HepG2 (cell line): Measurements from ENCODE around the gene SYS1. TPM values are rescaled to one million over a fixed set of nuclear protein-coding genes. Genes with fewer than 3 reads are reported as not detected.
A peak's percentile ranks its signal among the peaks of the same experiment; 100 is the strongest.

ENCODE experiments used
- ARNTL ChIP-seq: sonication (generic); formaldehyde crosslinking; IDR thresholded peaks from 2 replicates; pipeline ENCODE4 v1.4.0; 2020; ENCODE audit warnings: mild to moderate bottlenecking, missing genetic modification reagents
- BCL3 ChIP-seq: sonication (generic); formaldehyde crosslinking; IDR thresholded peaks from 2 replicates; pipeline ENCODE4 v1.5.1; 2020; ENCODE audit warnings: mild to moderate bottlenecking, missing genetic modification reagents, moderate library complexity
- CEBPZ ChIP-seq: IDR thresholded peaks from 2 replicates; pipeline ENCODE4 v1.6.1; 2012; ENCODE audit warnings: low read length, improper control_type of control experiment
- ERF ChIP-seq: IDR thresholded peaks from 2 replicates; pipeline ENCODE4 v1.6.1; 2018; ENCODE audit warnings: missing biosample characterization, missing genetic modification reagents
- KLF13 ChIP-seq: sonication (generic); formaldehyde crosslinking; IDR thresholded peaks from 2 replicates; pipeline ENCODE4 v1.4.0; 2020; ENCODE audit warnings: mild to moderate bottlenecking, missing genetic modification reagents
- MXD4 ChIP-seq: IDR thresholded peaks from 2 replicates; pipeline ENCODE4 v1.6.1; 2016; ENCODE audit warnings: mild to moderate bottlenecking, missing biosample characterization, missing genetic modification reagents
- PLSCR1 ChIP-seq: sonication (generic); formaldehyde crosslinking; IDR thresholded peaks from 2 replicates; pipeline ENCODE4 v1.5.0; 2020; ENCODE audit warnings: missing genetic modification reagents, mild to moderate bottlenecking, borderline replicate concordance
- THRA ChIP-seq: sonication (generic); formaldehyde crosslinking; IDR thresholded peaks from 2 replicates; pipeline ENCODE4 v1.4.0; 2020; ENCODE audit warnings: missing genetic modification reagents, borderline replicate concordance
- ZBTB38 ChIP-seq: sonication (generic); formaldehyde crosslinking; IDR thresholded peaks from 2 replicates; pipeline ENCODE4 v1.5.1; 2020; ENCODE audit warnings: mild to moderate bottlenecking, missing genetic modification reagents
- ZBTB8A ChIP-seq: sonication (generic); formaldehyde crosslinking; IDR thresholded peaks from 2 replicates; pipeline ENCODE4 v1.4.0; 2020; ENCODE audit warnings: mild to moderate bottlenecking, low read depth, missing genetic modification reagents, borderline replicate concordance
- ZFAT ChIP-seq: sonication (generic); formaldehyde crosslinking; conservative IDR thresholded peaks from 2 replicates; pipeline ENCODE4 v1.8.1; 2023; ENCODE audit warnings: missing genetic modification reagents, inconsistent platforms
- ZFP82 ChIP-seq: sonication (generic); formaldehyde crosslinking; IDR thresholded peaks from 2 replicates; pipeline ENCODE4 v1.5.1; 2020; ENCODE audit warnings: mild to moderate bottlenecking, missing genetic modification reagents, borderline replicate concordance
- ZFX ChIP-seq: sonication (generic); formaldehyde crosslinking; IDR thresholded peaks from 2 replicates; pipeline ENCODE4 v1.4.0; 2020; ENCODE audit warnings: mild to moderate bottlenecking, low read depth, missing genetic modification reagents, moderate library complexity
- ZNF280B ChIP-seq: sonication (generic); formaldehyde crosslinking; IDR thresholded peaks from 2 replicates; pipeline ENCODE4 v1.5.0; 2020; ENCODE audit warnings: missing genetic modification reagents, mild to moderate bottlenecking, borderline replicate concordance
- ZNF333 ChIP-seq: sonication (generic); formaldehyde crosslinking; IDR thresholded peaks from 2 replicates; pipeline ENCODE4 v1.4.0; 2020; ENCODE audit warnings: mild to moderate bottlenecking, missing genetic modification reagents, borderline replicate concordance
- ZNF432 ChIP-seq: sonication (generic); formaldehyde crosslinking; IDR thresholded peaks from 2 replicates; pipeline ENCODE4 v1.5.0; 2020; ENCODE audit warnings: missing genetic modification reagents, mild to moderate bottlenecking, borderline replicate concordance
- ZNF570 ChIP-seq: sonication (generic); formaldehyde crosslinking; IDR thresholded peaks from 2 replicates; pipeline ENCODE4 v1.4.0; 2020; ENCODE audit warnings: mild to moderate bottlenecking, missing genetic modification reagents, borderline replicate concordance
- ZNF713 ChIP-seq: sonication (generic); formaldehyde crosslinking; IDR thresholded peaks from 2 replicates; pipeline ENCODE4 v1.4.0; 2020; ENCODE audit warnings: mild to moderate bottlenecking, missing genetic modification reagents
- ZNF792 ChIP-seq: IDR thresholded peaks from 2 replicates; pipeline ENCODE4 v1.6.1; 2016
- ZSCAN31 ChIP-seq: sonication (generic); formaldehyde crosslinking; IDR thresholded peaks from 2 replicates; pipeline ENCODE4 v1.5.0; 2020; ENCODE audit warnings: low read depth, mild to moderate bottlenecking, missing genetic modification reagents
- polyA plus RNA-seq, 8 experiments: library from polyadenylated mRNA; depleted of rRNA in 3 of 8; stranded (reverse) in 7 of 8; unstranded in 1 of 8; fragments of >200 nt; fragmentation: Illumina TruSeq in 4 of 8; extraction: Trizol in 4 of 8; gene quantifications; 2 replicates each; pipeline versions ENCODE4 v1.2.1 to v1.2.3, GENCODE V29; 2011 to 2016; ENCODE audit warnings: low read depth in 4 of 8, missing spikeins in 1 of 8, mixed read lengths in 1 of 8; ENCODE audit not compliant: insufficient read depth in 1 of 8
- total RNA-seq, 5 experiments: library from RNA; depleted of rRNA; stranded (reverse); fragments of >200 nt; fragmentation: Illumina TruSeq; extraction: Trizol; gene quantifications; 2 replicates each; pipeline ENCODE4 v1.2.3, GENCODE V29; 2016; ENCODE audit warnings: low read depth in 1 of 5

The SYS1 gene
- total and polyA plus RNA-seq, 2 of the 13 experiments (the other 11 are each of a cell fraction or from before 2014, with no cell fraction given), result 38.3 to 65.6 TPM

GRCh38 chr20:45341939-45342854, 20.8 kb upstream of the SYS1 start (continued):
- TF ChIP-seq ZNF333 (CRISPR knock-in tag) (peak; percentile 93; the same call in 1 of the 2 replicates), ZNF280B (peak; percentile 51; the same call in 1 of the 2 replicates), ZSCAN31 (peak; percentile 58; the same call in 1 of the 2 replicates), ZFP82 (CRISPR knock-in tag) (peak; percentile 49; the same call in 1 of the 2 replicates), ZBTB8A (CRISPR knock-in tag) (no peak), ERF (peak; percentile 85; the same call in 1 of the 2 replicates), ZFX (CRISPR knock-in tag) (peak; percentile 70), ZNF792 (CRISPR knock-in tag) (peak; percentile 49; the same call in 1 of the 2 replicates), MXD4 (CRISPR knock-in tag) (no peak; the same call in none of the 2 replicates), ARNTL (CRISPR knock-in tag) (peak; percentile 72; the same call in 1 of the 2 replicates), ZFAT (CRISPR knock-in tag) (no peak), KLF13 (CRISPR knock-in tag) (no peak), ZNF570 (CRISPR knock-in tag) (no peak), BCL3 (CRISPR knock-in tag) (no peak), ZNF432 (no peak), THRA (CRISPR knock-in tag) (no peak; the same call in 1 of the 2 replicates), CEBPZ (no peak), ZNF713 (no peak), PLSCR1 (CRISPR knock-in tag) (no peak), ZBTB38 (CRISPR knock-in tag) (peak; percentile 57; the same call in 1 of the 2 replicates)
